Measurements from ENCODE around the gene DNLZ. TPM values are rescaled to one million over a fixed set of nuclear protein-coding genes. Genes with fewer than 3 reads are reported as not detected.

Gene DNLZ
- total RNA-seq, 4 donors from 2014 or later: 6.8 to 29.4 (median 27.3) TPM

GRCh38 chr9:136383436-136383835, 19.9 kb upstream of the DNLZ start:
- no peak for DNase-seq
- Histone ChIP-seq H3K27ac (no peak overlapping the region), H3K36me3 (no peaks in the 10 kb centered on the region), H3K4me1 (no peaks in the 10 kb centered on the region), H3K9me3 (no peaks in the 10 kb centered on the region), H3K27me3 (no peaks in the 10 kb centered on the region), H3K4me3 (no peak overlapping the region)
- intact Hi-C loops (cut with DNase I; ENCODE audit: low total_unique reads): no loop called here
- no peak for TF ChIP-seq CTCF (IDR thresholded peaks at IDR 0.05)

GRCh38 chr9:136381966-136382513, 18.5 kb upstream of the DNLZ start:
- Histone ChIP-seq H3K9me3 (no peaks in the 10 kb centered on the region), H3K27me3 (no peaks in the 10 kb centered on the region), H3K36me3 (no peaks in the 10 kb centered on the region), H3K4me1 (no peaks in the 10 kb centered on the region), H3K4me3 (no peak overlapping the region), H3K27ac (no peak overlapping the region)
- no peak for DNase-seq
- TF ChIP-seq CTCF (IDR thresholded peaks at IDR 0.05) (no peak), POLR2A (IDR thresholded peaks at IDR 0.05) (no peak)
- intact Hi-C loops (cut with DNase I; ENCODE audit: low total_unique reads): no loop called here

GRCh38 chr9:136381311-136381710, 17.8 kb upstream of the DNLZ start:
- Histone ChIP-seq H3K9me3 (no peaks in the 10 kb centered on the region), H3K27me3 (no peaks in the 10 kb centered on the region), H3K27ac (no peak overlapping the region), H3K4me1 (no peaks in the 10 kb centered on the region), H3K4me3 (no peak overlapping the region), H3K36me3 (no peaks in the 10 kb centered on the region)
- no peak for DNase-seq
- no peak for TF ChIP-seq POLR2A (IDR thresholded peaks at IDR 0.05)
- TF ChIP-seq CTCF (IDR thresholded peaks at IDR 0.05): no peak
- intact Hi-C loops (cut with DNase I; ENCODE audit: low total_unique reads): no loop called here

GRCh38 chr9:136380381-136380780, 16.8 kb upstream of the DNLZ start:
- intact Hi-C loops (cut with DNase I; ENCODE audit: low total_unique reads): no loop called here
- TF ChIP-seq CTCF (IDR thresholded peaks at IDR 0.05) (no peak), POLR2A (IDR thresholded peaks at IDR 0.05) (no peak)

GRCh38 chr9:136379891-136380290, 16.3 kb upstream of the DNLZ start:
- TF ChIP-seq CTCF (IDR thresholded peaks at IDR 0.05): no peak
- no peak for TF ChIP-seq POLR2A (IDR thresholded peaks at IDR 0.05)
- no peaks in the 10 kb centered on the region for H3K36me3 ChIP-seq
- no peaks in the 10 kb centered on the region for H3K27me3 ChIP-seq
- no peaks in the 10 kb centered on the region for H3K9me3 ChIP-seq
- H3K27ac ChIP-seq: no peak overlapping the region
- no peak for DNase-seq
- H3K4me3 ChIP-seq: no peak overlapping the region
- intact Hi-C loops (cut with DNase I; ENCODE audit: low total_unique reads): no loop called here
- H3K4me1 ChIP-seq: no peaks in the 10 kb centered on the region

More at GRCh38 chr9:136380381-136380780, 16.8 kb upstream of the DNLZ start:
- Histone ChIP-seq H3K9me3 (no peaks in the 10 kb centered on the region), H3K27ac (no peak overlapping the region), H3K4me3 (no peak overlapping the region), H3K4me1 (no peaks in the 10 kb centered on the region), H3K27me3 (no peaks in the 10 kb centered on the region), H3K36me3 (no peaks in the 10 kb centered on the region)
- no peak for DNase-seq
